ENCODE measurements around the gene CDK9.
"Not testable (repeated sequence)": the region's sequence is repeated elsewhere in the genome, so short reads cannot be mapped to it uniquely, and the experiment has no call there.

CDK9 gene

GRCh38 chr9:127753622-127754021 lies 32.2 kb upstream of the CDK9 start:
- Histone ChIP-seq H3K4me3 (ENCODE audit: low read depth, low read length) (no peak overlapping the region), H3K9me3 (ENCODE audit: severe bottlenecking) (no peaks in the 10 kb centered on the region), H3K27ac (no peak overlapping the region), H3K27me3 (ENCODE audit: insufficient read depth, low read depth, severe bottlenecking) (no peaks in the 10 kb centered on the region), H3K36me3 (peaks cover 13% of the 10 kb centered on the region; the same call in 1 of the 2 replicates)
- DNase-seq: no peak
- TF ChIP-seq, protein P1, sequence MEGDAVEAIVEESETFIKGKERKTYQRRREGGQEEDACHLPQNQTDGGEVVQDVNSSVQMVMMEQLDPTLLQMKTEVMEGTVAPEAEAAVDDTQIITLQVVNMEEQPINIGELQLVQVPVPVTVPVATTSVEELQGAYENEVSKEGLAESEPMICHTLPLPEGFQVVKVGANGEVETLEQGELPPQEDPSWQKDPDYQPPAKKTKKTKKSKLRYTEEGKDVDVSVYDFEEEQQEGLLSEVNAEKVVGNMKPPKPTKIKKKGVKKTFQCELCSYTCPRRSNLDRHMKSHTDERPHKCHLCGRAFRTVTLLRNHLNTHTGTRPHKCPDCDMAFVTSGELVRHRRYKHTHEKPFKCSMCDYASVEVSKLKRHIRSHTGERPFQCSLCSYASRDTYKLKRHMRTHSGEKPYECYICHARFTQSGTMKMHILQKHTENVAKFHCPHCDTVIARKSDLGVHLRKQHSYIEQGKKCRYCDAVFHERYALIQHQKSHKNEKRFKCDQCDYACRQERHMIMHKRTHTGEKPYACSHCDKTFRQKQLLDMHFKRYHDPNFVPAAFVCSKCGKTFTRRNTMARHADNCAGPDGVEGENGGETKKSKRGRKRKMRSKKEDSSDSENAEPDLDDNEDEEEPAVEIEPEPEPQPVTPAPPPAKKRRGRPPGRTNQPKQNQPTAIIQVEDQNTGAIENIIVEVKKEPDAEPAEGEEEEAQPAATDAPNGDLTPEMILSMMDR (IDR thresholded peaks at IDR 0.05; ENCODE audit: low read depth, low read length): no peak

DNA sequence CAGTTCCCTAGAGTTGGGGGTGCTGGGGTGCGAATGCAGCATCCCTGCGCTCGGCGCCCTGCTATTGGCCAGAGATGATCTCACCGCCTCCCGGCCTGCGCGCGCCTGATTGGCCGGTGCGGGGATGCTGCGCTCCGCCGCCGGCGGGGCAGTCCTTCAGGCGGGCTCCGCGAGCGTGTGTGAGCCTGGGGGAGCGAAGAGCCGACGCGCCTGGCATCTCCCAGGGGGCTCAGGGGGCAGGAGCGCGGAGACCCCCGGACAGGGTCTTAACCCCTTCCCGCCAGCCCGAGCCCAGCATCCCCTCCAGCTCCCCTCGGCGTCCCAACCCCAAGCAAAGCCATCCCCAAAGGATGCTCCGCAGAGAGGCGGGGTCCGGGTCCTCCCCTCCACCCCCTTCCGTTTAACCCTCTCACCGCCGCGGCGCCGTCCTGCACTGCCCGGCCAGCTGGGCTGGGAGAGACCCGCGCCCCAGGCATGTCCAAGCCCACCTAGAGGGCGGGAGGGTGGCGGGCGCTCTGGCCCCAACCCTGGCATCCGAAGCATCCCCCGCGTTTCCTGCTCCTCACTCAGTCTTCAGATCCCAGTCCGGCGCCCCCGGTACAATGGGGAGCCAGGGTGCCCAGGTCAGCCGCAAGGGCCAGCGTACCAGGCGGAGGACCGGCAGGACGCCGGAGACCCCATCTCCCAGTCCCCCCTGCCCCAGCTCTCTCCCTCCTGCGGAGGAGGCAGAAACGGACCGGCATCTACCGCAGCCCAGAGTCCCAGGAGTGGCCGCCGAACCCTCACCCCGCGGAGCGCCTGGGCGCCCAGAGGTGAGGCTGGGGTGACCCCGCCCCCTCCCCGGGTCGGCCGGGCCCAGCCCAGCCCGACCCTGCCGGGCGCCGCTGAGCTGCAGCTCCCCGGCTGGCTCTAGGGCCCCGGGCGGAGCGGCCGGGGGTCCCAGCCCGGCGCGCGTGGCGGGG lies 31.5 kb upstream of the CDK9 start:
- Histone ChIP-seq H3K36me3 (peaks cover 6% of the 10 kb centered on the region; the same call in 1 of the 2 replicates), H3K27me3 (ENCODE audit: insufficient read depth, low read depth, severe bottlenecking) (no peaks in the 10 kb centered on the region), H3K27ac (no peak overlapping the region), H3K9me3 (ENCODE audit: severe bottlenecking) (no peaks in the 10 kb centered on the region), H3K4me3 (ENCODE audit: low read depth, low read length) (peak overlapping the region; percentile 58)
- TF ChIP-seq, protein P1 (IDR thresholded peaks at IDR 0.05; ENCODE audit: low read depth, low read length): no peak
- peak; percentile 75 for DNase-seq

GRCh38 chr9:127755061-127756060 lies 30.5 kb upstream of the CDK9 start:
- TF ChIP-seq, protein P1 (IDR thresholded peaks at IDR 0.05; ENCODE audit: low read depth, low read length): no peak
- Histone ChIP-seq H3K27ac (no peak overlapping the region), H3K9me3 (ENCODE audit: severe bottlenecking) (no peaks in the 10 kb centered on the region), H3K27me3 (ENCODE audit: insufficient read depth, low read depth, severe bottlenecking) (no peaks in the 10 kb centered on the region), H3K36me3 (peaks cover 3% of the 10 kb centered on the region; the same call in 1 of the 2 replicates), H3K4me3 (ENCODE audit: low read depth, low read length) (peak overlapping the region; percentile 58)
- peak; percentile 82 for DNase-seq

DNA sequence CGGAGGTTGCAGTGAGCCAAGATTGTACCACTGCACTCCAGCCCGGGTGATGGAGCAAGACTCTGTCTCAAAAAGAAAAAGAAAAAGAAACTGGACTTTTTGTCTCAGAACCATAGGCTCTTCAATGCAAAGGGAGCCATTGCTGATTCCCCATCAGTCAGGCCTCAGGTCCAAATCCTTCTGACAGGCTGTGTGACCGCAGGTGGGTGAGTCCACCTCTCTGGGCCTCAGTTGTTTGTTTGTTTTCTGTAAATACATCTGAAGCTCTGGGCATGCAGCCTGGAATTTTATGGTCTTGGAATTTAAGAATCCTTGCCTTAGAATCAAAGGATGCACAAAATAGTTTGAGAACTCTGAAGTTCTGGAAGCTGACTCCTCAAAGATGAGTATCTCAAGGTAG lies 29.6 kb upstream of the CDK9 start:
- DNase-seq: no peak
- Histone ChIP-seq H3K9me3 (ENCODE audit: severe bottlenecking) (no peaks in the 10 kb centered on the region), H3K27me3 (ENCODE audit: insufficient read depth, low read depth, severe bottlenecking) (no peaks in the 10 kb centered on the region), H3K27ac (no peak overlapping the region), H3K4me3 (ENCODE audit: low read depth, low read length) (no peak overlapping the region), H3K36me3 (no peaks in the 10 kb centered on the region)
- TF ChIP-seq, protein P1 (IDR thresholded peaks at IDR 0.05; ENCODE audit: low read depth, low read length): no peak

DNA sequence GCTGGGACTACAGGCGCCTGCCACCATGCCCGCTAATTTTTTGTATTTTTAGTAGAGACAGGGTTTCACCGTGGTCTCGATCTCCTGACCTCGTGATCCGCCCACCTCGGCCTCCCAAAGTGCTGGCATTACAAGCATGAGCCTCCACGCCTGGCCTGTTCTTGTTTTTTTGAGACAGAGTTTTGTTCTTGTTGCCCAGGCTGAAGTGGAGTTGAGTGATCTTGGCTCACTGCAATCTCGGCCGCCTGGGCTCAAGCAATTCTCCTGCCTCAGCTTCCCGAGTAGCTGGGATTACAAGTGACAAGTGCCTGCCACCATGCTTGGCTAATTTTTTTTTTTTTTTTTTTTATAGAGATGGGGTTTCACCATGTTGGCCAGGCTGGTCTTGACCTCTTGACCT lies 29.1 kb upstream of the CDK9 start:
- DNase-seq; H3K36me3 ChIP-seq; H3K27ac ChIP-seq; H3K9me3 ChIP-seq (ENCODE audit: severe bottlenecking); H3K27me3 ChIP-seq (ENCODE audit: insufficient read depth, low read depth, severe bottlenecking); H3K4me3 ChIP-seq (ENCODE audit: low read depth, low read length): not testable (repeated sequence)

DNA sequence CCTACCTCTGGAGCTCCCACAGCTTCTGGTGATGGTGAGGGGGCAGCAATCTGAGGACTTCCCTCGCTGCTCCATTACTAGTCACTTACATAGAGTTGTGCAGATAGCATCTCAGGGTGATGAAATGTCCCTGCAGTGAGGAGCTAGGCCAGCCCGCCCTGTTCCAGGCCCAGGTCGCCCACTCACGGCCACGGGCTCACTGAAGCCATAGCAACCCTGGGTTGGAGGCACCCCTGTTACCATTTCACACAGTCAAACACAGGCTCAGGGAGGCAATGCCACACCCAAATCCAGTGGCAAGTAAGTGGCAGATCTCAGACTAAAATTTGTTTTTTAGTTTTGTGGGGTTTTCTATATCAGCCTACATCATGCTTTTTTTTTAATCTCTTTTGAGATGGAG lies 27.0 kb upstream of the CDK9 start:
- Histone ChIP-seq H3K27ac (no peak overlapping the region), H3K4me3 (ENCODE audit: low read depth, low read length) (no peak overlapping the region), H3K36me3 (no peaks in the 10 kb centered on the region), H3K27me3 (ENCODE audit: insufficient read depth, low read depth, severe bottlenecking) (no peaks in the 10 kb centered on the region), H3K9me3 (ENCODE audit: severe bottlenecking) (no peaks in the 10 kb centered on the region)
- TF ChIP-seq, protein P1 (IDR thresholded peaks at IDR 0.05; ENCODE audit: low read depth, low read length): no peak
- no peak for DNase-seq
